ENCODE data around the gene RRBP1.

DNA sequence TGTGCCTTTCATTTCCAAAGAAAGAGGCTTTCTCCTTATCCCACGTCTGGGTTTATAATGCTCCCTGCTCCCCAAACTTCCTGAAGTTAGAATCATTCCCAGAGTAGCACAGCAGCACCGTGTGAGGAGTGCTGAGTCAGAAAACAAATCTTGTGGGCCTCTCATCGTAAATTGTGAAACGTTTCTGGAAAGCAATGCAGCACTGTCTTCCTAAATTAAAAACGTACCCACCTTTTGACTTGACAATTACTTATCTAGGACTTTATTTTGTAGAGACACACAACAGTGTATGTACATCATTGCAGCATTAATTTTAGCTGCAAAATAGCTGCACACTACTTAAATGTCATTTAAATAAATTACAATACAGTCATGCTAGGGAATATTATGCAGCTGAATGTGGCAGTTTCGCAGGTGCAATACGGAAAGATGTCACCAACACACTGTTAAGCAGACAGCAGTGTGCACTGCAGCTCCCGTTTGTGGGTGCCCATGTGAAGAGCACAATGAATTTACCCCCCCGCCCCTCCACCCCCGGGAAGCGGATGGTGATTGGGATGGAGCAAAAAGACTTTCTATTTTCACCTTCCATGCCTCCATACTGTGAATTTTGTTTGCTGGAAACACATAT, 30.8 kb downstream of the RRBP1 start:
- TF ChIP-seq, protein P1, sequence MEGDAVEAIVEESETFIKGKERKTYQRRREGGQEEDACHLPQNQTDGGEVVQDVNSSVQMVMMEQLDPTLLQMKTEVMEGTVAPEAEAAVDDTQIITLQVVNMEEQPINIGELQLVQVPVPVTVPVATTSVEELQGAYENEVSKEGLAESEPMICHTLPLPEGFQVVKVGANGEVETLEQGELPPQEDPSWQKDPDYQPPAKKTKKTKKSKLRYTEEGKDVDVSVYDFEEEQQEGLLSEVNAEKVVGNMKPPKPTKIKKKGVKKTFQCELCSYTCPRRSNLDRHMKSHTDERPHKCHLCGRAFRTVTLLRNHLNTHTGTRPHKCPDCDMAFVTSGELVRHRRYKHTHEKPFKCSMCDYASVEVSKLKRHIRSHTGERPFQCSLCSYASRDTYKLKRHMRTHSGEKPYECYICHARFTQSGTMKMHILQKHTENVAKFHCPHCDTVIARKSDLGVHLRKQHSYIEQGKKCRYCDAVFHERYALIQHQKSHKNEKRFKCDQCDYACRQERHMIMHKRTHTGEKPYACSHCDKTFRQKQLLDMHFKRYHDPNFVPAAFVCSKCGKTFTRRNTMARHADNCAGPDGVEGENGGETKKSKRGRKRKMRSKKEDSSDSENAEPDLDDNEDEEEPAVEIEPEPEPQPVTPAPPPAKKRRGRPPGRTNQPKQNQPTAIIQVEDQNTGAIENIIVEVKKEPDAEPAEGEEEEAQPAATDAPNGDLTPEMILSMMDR (IDR thresholded peaks at IDR 0.05), result no peak
- TF ChIP-seq POLR2A (IDR thresholded peaks at IDR 0.05), result no peak
